AG04450 (cell line): Measurements from ENCODE around the gene PPM1A. TPM values are rescaled to one million over a fixed set of nuclear protein-coding genes. Genes with fewer than 3 reads are reported as not detected.

Experiments used
- CTCF ChIA-PET: fragments of 300-600, 350-600 bp; formaldehyde crosslinking; extraction: SDS; loops from one replicate; lab custom pipeline; 2022; ENCODE audit warnings: antibody characterized with exemption, inconsistent platforms; lab: Charles Lee
- POLR2A ChIA-PET: fragments of 350-600 bp; formaldehyde crosslinking; extraction: SDS; loops from one replicate; lab custom pipeline; 2021; ENCODE audit warnings: antibody characterized with exemption, inconsistent platforms; lab: Yijun Ruan, JAX
- DNase-seq: peaks from one replicate; pipeline ENCODE4 v3.0.0-alpha.2; 2011; ENCODE audit warnings: low read depth, low spot score
- H3K27ac ChIP-seq: one replicate; pipeline ENCODE4 v1.5.1; 2012; ENCODE audit warnings: low read depth, low read length, control low read depth
- H3K27me3 ChIP-seq: one replicate; pipeline ENCODE4 v1.6.0; 2012; ENCODE audit warnings: low read length; ENCODE audit not compliant: control insufficient read depth, insufficient read depth
- H3K4me3 ChIP-seq: 2 replicates; pipeline ENCODE4 v1.5.1; 2011; ENCODE audit warnings: mild to moderate bottlenecking, low read depth, low read length, control low read depth
- H3K9me3 ChIP-seq: 2 replicates; pipeline ENCODE4 v1.5.1; 2012; ENCODE audit warnings: low read length; ENCODE audit not compliant: control insufficient read depth, insufficient read depth
- polyA plus RNA-seq: library from polyadenylated mRNA; depleted of rRNA; stranded (reverse); fragments of >200 nt; gene quantifications from 2 replicates; pipeline ENCODE4 v1.2.3, GENCODE V29; 2011
- TF ChIP-seq, protein P1 (sequence below): IDR thresholded peaks from 2 replicates; pipeline ENCODE4 v1.5.1; 2011; ENCODE audit warnings: low read depth, low read length, control low read depth, inconsistent platforms

Gene PPM1A
- polyA plus RNA-seq, 1 experiment, result 44.1 TPM

DNA sequence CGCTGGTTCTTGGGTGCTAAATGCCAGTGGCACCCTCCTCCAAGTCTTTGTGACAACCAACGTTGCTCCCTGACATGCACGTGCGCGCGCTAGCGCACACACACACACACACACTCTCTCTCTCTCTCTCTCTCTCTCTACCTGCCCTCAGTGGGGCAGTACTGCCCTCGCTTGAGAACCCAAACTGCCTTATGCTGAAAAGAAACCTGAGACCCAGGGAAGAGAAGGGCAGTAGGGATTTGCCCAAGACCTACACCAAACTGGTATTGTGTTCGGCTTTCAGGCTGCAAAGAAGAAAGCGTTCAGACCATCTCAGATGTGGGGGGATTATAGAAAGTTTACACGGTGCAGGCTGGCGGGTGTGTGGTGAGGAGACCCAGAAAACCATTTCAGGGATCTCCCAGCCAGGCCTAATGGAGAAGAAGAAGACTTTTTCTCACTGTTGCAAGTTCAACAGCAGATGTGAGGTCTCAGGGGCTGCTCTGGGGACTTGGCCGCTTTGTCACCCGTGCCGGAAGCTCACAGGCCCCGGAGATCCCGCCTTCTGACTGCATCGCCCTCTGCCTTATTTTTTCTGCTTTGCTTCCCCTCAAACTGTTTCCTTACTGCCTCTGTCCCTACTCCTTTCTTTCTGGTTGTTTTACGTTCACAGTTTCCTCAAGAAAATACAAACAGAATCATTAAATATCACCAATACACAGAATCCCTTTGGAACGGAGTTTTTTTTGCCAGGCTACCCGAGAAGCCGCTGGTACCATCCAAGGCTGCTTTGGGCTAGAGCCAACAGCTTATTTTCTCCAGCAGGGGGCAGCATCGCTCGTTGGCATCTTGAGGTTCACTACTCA lies 82.4 kb downstream of the PPM1A start:
- DNase-seq, result no peak
- H3K9me3 ChIP-seq, result no peaks in the 10 kb centered on the region
- H3K27ac ChIP-seq, result no peak overlapping the region
- POLR2A ChIA-PET, result interaction anchor here (0.8 kb wide), 1 partner anchor 83 kb away, joined by 3 read pairs; the partner anchor contains the start of gene PPM1A
- peak overlapping the region; percentile 46 for H3K4me3 ChIP-seq
- CTCF ChIA-PET, result interaction anchor here (0.6 to 6.1 kb wide), 34 partner anchors 9 to 954 kb away, joined by 3 to 60 read pairs (median 4); partner anchors contain the start of genes PPM1A and TMEM30B
- TF ChIP-seq, protein P1, sequence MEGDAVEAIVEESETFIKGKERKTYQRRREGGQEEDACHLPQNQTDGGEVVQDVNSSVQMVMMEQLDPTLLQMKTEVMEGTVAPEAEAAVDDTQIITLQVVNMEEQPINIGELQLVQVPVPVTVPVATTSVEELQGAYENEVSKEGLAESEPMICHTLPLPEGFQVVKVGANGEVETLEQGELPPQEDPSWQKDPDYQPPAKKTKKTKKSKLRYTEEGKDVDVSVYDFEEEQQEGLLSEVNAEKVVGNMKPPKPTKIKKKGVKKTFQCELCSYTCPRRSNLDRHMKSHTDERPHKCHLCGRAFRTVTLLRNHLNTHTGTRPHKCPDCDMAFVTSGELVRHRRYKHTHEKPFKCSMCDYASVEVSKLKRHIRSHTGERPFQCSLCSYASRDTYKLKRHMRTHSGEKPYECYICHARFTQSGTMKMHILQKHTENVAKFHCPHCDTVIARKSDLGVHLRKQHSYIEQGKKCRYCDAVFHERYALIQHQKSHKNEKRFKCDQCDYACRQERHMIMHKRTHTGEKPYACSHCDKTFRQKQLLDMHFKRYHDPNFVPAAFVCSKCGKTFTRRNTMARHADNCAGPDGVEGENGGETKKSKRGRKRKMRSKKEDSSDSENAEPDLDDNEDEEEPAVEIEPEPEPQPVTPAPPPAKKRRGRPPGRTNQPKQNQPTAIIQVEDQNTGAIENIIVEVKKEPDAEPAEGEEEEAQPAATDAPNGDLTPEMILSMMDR, result peak; percentile 76
- H3K27me3 ChIP-seq, result peaks cover 18% of the 10 kb centered on the region

DNA sequence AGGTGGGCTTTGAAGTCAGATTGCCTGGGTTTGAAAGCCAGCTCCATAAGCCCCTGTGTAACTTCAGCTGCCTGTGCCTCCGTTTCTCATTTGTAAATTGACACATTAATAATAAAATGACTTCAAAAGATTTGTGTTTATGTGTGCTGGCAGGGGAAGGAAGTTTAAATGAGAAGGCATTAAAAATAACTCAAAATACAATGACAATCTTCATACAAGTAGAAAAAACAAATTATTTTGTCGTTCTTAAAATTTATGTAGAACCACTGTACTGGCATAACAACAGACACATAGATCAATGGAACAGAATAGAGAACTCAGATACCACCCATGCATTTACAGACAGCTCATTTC lies 83.0 kb downstream of the PPM1A start:
- POLR2A ChIA-PET, result interaction anchor here (0.8 kb wide), 1 partner anchor 83 kb away, joined by 3 read pairs; the partner anchor contains the start of gene PPM1A
- H3K9me3 ChIP-seq, result no peaks in the 10 kb centered on the region
- TF ChIP-seq, protein P1, result no peak
- no peak for DNase-seq
- CTCF ChIA-PET, result interaction anchor here (0.6 to 6.1 kb wide), 33 partner anchors 10 to 953 kb away, joined by 3 to 60 read pairs (median 4); partner anchors contain the start of genes PPM1A and TMEM30B
- no peak overlapping the region for H3K4me3 ChIP-seq
- peaks cover 17% of the 10 kb centered on the region for H3K27me3 ChIP-seq
- no peak overlapping the region for H3K27ac ChIP-seq

- POLR2A ChIA-PET, result no interaction called here
- no peak for DNase-seq
- CTCF ChIA-PET, result interaction anchor here (1.1 to 6.1 kb wide), 6 partner anchors 11 to 230 kb away, joined by 4 to 60 read pairs (median 8); no protein-coding TSS in a partner anchor
Observed at GRCh38 chr14:60332869-60333268, 83.8 kb downstream of the PPM1A start.

GRCh38 chr14:60339571-60339970 lies 90.5 kb downstream of the PPM1A start:
- TF ChIP-seq, protein P1, result no peak
- Histone ChIP-seq H3K9me3 (no peaks in the 10 kb centered on the region), H3K27ac (no peak overlapping the region), H3K27me3 (peaks cover 5% of the 10 kb centered on the region), H3K4me3 (no peak overlapping the region)
- POLR2A ChIA-PET, result no interaction called here
- CTCF ChIA-PET, result interaction anchor here (1.9 kb wide), 1 partner anchor 10 kb away, joined by 19 read pairs; no protein-coding TSS in a partner anchor
- DNase-seq, result no peak

More at GRCh38 chr14:60332869-60333268, 83.8 kb downstream of the PPM1A start:
- H3K9me3 ChIP-seq, result no peaks in the 10 kb centered on the region
- peaks cover 12% of the 10 kb centered on the region for H3K27me3 ChIP-seq
- TF ChIP-seq, protein P1, result no peak
- no peak overlapping the region for H3K4me3 ChIP-seq
- H3K27ac ChIP-seq, result no peak overlapping the region

DNA sequence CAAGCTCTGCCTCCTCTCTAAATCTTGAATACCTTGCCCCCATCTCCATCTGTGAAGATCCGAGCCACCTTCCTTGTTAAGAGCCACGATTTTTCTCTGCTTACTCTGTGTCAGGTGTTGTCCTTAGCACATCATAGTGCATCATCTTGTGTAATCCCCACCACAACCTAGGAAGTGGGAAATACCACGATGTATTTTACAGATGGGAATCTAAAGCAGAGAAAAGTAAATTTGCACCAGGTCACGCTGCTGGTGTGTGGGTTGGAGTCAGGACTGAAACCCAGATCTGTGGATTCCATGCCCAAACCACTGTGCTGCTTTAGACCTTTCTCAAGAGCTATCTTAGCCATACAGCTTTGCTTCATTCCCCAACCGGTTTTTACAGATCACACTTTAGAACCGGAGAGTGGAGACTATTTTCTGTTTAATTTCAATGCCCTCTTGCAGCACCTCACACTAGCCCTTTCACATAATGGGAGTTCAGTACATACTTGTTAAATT lies 94.6 kb downstream of the PPM1A start:
- H3K4me3 ChIP-seq, result no peak overlapping the region
- peaks cover 5% of the 10 kb centered on the region for H3K27me3 ChIP-seq
- ChIA-PET POLR2A (no interaction called here), CTCF (no interaction called here)
- H3K27ac ChIP-seq, result no peak overlapping the region
- TF ChIP-seq, protein P1, result no peak
- H3K9me3 ChIP-seq, result no peaks in the 10 kb centered on the region
- DNase-seq, result no peak
